GM18870 (cell line): ENCODE measurements around the gene CACNG3.
"Not testable (repeated sequence)": the region's sequence is repeated elsewhere in the genome, so short reads cannot be mapped to it uniquely, and the experiment has no call there.

ENCODE experiments used
- ATAC-seq: cut with Tn5 transposase; IDR thresholded peaks from one replicate; pipeline ENCODE4 v1.9.1; 2021; ENCODE audit warnings: moderate library complexity; ENCODE audit not compliant: unreplicated experiment

The CACNG3 gene

DNA sequence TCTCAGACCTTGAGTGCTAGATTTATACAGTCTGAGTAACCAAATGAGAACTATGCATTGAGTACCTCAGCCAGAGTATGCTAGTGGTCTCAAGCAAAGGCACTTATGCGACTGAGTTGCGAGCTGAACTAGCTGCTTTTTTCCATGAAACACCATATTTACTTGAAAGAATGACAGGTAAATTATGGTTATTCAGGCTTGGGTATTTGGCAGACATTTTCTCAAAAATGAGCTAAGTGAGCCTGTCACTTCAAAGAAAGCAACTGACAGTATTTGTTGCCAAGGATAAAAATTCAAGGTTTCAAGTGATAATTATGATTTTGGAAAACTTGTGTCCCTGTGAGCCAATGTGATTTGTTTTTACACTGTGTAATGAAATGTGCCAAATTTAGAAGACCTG is 19.3 kb downstream of the CACNG3 start:
- no peak for ATAC-seq

DNA sequence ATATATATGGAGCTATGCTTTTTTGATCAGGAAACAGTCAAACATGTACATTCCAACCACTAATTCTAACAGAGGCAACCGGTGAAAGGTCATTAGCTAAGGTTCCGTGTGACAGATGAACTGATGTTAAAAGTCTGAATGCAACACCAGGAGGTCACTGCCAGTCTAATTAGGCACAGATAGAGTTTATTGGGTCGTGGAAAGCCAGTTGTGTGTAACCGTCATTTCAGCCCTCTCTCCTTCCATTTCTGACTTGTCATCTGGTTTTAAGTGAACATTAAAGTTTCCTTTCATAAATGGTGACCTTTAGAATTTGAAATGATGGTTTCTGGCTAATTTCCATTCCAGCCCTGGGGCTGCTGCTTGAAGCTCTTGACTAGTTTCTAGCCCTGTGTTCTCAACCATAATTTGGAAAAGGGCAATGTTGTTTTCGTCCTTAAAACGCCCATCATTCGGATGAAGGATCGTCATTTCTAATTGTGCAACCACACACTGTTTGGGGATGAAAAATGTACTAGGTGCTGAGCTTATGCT is 23.9 kb downstream of the CACNG3 start:
- no peak for ATAC-seq

GRCh38 chr16:24281466-24281865 is 25.3 kb downstream of the CACNG3 start:
- no peak for ATAC-seq

DNA sequence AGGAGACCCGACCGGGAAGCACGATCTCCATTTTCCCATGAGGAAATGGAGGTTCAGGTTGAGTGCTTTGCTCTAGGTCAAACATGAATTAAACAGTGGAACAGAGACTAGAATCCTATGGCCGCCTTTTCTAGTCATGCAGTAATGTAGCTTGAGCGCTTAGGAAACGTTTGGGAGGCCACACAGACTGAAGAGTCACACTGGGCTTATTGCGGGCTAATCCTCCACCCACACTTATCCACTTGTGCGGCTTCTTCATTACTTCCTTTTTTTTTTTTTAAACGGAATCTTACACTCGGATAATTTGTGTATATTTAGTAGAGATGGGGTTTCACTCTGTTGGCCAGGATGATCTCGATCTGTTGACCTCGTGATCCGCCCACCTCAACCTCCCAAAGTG is 26.0 kb downstream of the CACNG3 start:
- no peak for ATAC-seq

- ATAC-seq, result no peak
These were observed 30.7 kb downstream of the CACNG3 start for GRCh38 chr16:24286741-24287405.

GRCh38 chr16:24288516-24288915 is 32.4 kb downstream of the CACNG3 start:
- no peak for ATAC-seq

- no peak for ATAC-seq
These were observed 33.1 kb downstream of the CACNG3 start for GRCh38 chr16:24289166-24289700.

GRCh38 chr16:24291932-24292331 is 35.8 kb downstream of the CACNG3 start:
- no peak for ATAC-seq

DNA sequence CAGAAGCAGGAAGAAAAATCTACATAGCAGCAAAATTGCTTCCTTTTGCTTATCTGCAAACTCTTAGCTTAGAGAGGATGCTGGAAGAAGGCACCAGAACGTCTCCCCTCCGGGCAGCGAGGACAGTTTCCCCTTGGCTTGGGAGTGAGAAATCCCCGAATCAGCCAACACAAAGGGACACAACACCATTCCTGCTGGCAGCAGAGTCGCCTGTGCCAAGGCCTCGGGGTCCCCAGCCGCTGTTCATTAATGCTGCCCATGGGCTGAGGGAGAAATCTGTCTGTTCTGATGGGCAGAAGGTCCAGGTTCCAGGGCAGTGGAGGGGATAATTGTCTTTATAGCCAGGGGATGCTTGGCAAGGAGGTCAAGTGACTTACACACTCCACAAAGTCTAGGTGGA is 38.0 kb downstream of the CACNG3 start:
- ATAC-seq, result no peak

GRCh38 chr16:24297375-24297774 is 41.2 kb downstream of the CACNG3 start:
- no peak for ATAC-seq

DNA sequence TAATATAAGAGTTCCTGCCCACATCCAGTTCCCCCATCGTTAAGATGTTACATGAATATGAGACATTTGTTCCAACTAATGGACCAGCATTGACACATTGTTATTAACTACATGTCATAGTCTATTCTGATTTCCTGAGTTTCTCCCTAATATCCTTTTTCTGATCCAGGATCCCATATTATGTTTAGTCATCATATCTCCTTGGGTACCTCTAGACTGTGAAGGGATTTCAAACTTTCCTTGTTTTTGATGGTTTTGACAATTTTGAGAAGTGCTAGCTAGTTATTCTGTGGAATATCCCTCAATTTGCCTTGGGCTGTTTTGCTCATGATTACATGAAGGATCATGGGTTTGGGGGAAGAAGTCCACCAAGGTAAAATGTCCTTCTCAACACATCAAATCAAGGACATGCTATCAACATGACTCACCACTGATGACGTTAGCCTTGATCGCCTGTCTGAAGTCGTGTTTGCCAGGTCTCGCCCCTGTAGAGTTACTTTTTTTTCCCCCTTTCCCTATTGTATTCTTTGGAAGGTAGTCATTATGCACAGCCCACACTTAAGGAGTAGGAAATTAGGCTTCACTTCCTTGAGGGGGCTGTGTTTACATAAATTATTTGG is 42.5 kb downstream of the CACNG3 start:
- ATAC-seq, result no peak

GRCh38 chr16:24300750-24301149 is 44.6 kb downstream of the CACNG3 start:
- ATAC-seq, result not testable (repeated sequence)

- ATAC-seq, result no peak
These were observed 46.5 kb downstream of the CACNG3 start for GRCh38 chr16:24302636-24303035.

- no peak for ATAC-seq
These were observed 52.1 kb downstream of the CACNG3 start for GRCh38 chr16:24308200-24308599.

- ATAC-seq, result no peak
These were observed 53.4 kb downstream of the CACNG3 start for GRCh38 chr16:24309258-24310142.

DNA sequence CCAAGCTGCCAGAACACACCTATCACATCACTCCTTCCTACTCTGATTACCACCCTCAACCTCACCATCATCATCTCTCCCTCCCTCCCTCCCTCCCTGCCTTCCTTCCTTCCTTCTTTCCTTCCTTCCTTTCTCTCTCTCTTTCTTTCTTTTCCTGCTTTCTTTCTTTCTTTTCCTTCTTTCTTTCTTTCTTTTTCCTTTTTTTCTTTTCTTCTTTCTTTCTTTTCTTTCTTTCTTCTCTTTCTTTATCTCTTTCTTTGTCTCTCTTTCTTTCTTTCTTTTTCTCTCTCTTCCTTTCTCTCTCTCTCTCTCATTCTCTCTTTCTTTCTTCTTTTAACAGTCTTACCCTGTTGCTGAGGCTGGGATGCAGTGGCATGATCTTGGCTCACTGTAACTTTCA is 59.2 kb downstream of the CACNG3 start:
- no peak for ATAC-seq

GRCh38 chr16:24318680-24319079 is 62.5 kb downstream of the CACNG3 start:
- ATAC-seq, result no peak

- no peak for ATAC-seq
These were observed 63.1 kb downstream of the CACNG3 start for GRCh38 chr16:24319126-24319814.

GRCh38 chr16:24322106-24322505 is 66.0 kb downstream of the CACNG3 start:
- no peak for ATAC-seq

DNA sequence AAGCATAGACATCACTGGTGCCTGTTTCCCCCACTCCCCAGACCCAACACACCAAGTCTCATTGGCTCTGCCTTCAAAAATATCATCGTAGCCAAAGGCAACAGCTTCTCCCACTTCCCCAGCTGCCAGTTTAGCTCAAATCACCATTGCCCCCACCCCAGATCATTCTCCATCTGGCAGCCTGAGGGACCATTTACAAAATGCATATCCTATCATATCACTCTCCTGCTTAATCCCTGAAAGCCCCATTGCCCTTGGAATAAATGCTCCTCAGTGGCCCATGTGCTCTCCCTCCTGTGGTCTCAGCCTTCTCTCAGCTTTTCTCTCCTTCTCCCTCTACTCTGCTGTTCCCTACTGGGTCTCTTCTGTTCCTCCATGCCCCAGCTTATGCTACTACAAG is 68.3 kb downstream of the CACNG3 start:
- no peak for ATAC-seq
